ENCODE results near the gene TAGLN3. TPM values are rescaled to one million over a fixed set of nuclear protein-coding genes. Genes with fewer than 3 reads are reported as not detected.

Gene TAGLN3
- polyA plus RNA-seq, 1 of the 3 experiments (the other 2 are of a cell fraction): 19.6 TPM

DNA sequence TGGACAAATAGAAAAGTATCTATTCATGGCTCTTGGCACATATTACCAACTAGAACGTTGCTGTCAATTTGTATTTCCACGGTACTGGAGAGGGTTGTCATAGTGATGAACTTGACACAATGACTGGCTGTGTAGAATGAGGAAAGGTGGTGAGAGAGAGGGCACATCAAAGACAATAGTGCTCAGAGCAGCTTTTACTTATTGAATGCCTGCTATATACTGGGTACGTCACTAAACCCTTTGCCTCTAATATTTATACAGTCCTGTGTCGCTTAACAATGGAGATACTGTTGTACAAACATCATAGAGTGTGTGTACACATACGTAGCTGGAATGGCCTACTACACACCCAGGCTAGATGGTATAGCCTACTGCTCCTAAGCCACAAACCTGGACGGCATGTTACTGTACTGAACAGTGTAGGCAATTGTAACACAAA is 44.1 kb downstream of the TAGLN3 start (continued):
- TF ChIP-seq, protein P1, sequence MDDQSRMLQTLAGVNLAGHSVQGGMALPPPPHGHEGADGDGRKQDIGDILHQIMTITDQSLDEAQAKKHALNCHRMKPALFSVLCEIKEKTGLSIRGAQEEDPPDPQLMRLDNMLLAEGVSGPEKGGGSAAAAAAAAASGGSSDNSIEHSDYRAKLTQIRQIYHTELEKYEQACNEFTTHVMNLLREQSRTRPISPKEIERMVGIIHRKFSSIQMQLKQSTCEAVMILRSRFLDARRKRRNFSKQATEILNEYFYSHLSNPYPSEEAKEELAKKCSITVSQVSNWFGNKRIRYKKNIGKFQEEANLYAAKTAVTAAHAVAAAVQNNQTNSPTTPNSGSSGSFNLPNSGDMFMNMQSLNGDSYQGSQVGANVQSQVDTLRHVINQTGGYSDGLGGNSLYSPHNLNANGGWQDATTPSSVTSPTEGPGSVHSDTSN (IDR thresholded peaks at IDR 0.05): no peak

DNA sequence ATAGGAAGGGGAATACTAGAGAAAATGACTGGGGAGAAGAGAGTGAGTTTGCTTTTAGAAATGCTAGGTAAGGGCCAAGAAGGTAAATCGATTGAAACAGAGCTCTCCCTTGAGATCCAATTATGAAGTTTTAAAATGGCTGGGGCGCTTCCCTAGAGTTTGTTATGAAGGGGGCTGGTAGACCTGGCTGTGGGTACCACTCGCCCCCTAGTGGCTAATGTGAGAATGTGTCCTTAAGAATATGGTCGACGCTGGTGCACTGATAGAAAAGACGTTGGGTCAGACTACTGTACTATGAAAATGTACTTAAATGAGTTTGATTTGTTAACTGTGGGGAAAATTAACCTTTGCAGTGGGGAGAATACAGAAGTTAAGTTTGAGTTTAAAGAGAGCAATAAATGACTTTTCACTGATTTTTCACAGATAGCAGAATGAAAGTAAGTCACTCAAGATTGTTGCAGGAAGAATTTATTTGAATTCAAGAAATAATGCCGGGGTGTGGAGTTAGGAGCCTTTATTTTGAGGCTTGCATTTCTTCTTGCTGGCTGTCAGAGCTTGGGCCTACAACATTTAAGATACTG is 45.0 kb downstream of the TAGLN3 start:
- 0 out of 2 replicates have a peak overlapping the region, but pooled peaks have one; percentile 12 for H3K9ac ChIP-seq
- no peaks in the 10 kb centered on the region for H3F3A ChIP-seq (replicated peaks; ENCODE audit: insufficient read depth)
- no peaks in the 10 kb centered on the region for H3K27me3 ChIP-seq (ENCODE audit: insufficient read depth)
- no peaks in the 10 kb centered on the region for H3K9me2 ChIP-seq
- H3K79me2 ChIP-seq (ENCODE audit: insufficient read depth): no peaks in the 10 kb centered on the region
- no peaks in the 10 kb centered on the region for H3K36me3 ChIP-seq (replicated peaks in 1 of 2; ENCODE audit: control insufficient read depth in 1 of 2, insufficient read depth in 2 of 2, low read length in 1 of 2)
- peak overlapping the region; percentile 86 for H2AFZ ChIP-seq (ENCODE audit: low read depth)
- no peaks in the 10 kb centered on the region for H3K9me3 ChIP-seq
- WGBS (ENCODE audit: low lambda C conversion rate): 2% methylated on average over 7 of the region's 7 CpGs
- POLR2A ChIA-PET: no interaction called here
- no peaks in the 10 kb centered on the region for H3K4me1 ChIP-seq (ENCODE audit: control insufficient read depth in 1 of 2, insufficient read depth in 2 of 2, low read depth in 1 of 2, low read length in 1 of 2)
- DNase-seq: peak; percentile 69
- peak overlapping the region in 1 of 2 experiments; percentile 54; a peak in 1 of 4 replicates for H3K4me3 ChIP-seq (ENCODE audit: low read depth in 2 of 2, low read length in 1 of 2)
- peak overlapping the region; percentile 44; the same call in 1 of the 2 replicates for H3K4me2 ChIP-seq
- CTCF ChIA-PET: interaction anchor here (0.6 to 7.4 kb wide), 41 partner anchors 9 to 1248 kb away, joined by 3 to 76 read pairs (median 4); partner anchors contain the start of genes ABHD10 and TMPRSS7
- H3K27ac ChIP-seq (ENCODE audit: low read depth in 2 of 2, low read length in 1 of 2): no peak overlapping the region
- H4K20me1 ChIP-seq (ENCODE audit: insufficient read depth): no peaks in the 10 kb centered on the region
- TF ChIP-seq TCF12 (IDR thresholded peaks at IDR 0.05) (no peak), RCOR1 (IDR thresholded peaks at IDR 0.05; ENCODE audit: low read length) (no peak), TAF1 (IDR thresholded peaks at IDR 0.05; ENCODE audit: borderline replicate concordance, low read depth, low read length) (peak; percentile 34; the same call in 1 of the 2 replicates), MEF2A (IDR thresholded peaks at IDR 0.05; ENCODE audit: borderline replicate concordance, low read depth) (no peak), RFX5 (IDR thresholded peaks at IDR 0.05; ENCODE audit: low read length) (no peak), FOXJ3 (CRISPR knock-in tag; IDR thresholded peaks at IDR 0.05) (no peak), JUND (IDR thresholded peaks at IDR 0.05) (no peak), EP300 (IDR thresholded peaks at IDR 0.05; ENCODE audit: borderline replicate concordance in 1 of 2, low read depth in 1 of 2, low read length in 1 of 2) (no peak), ELF1 (IDR thresholded peaks at IDR 0.05) (no peak), GABPA (IDR thresholded peaks at IDR 0.05; ENCODE audit: low read depth) (no peak), NRF1 (IDR thresholded peaks at IDR 0.05; ENCODE audit: low read depth, low read length) (no peak), POLR2AphosphoS5 (IDR thresholded peaks at IDR 0.05; ENCODE audit: low read depth, low read length) (no peak), SMC3 (IDR thresholded peaks at IDR 0.05; ENCODE audit: low read depth, low read length) (peak; percentile 76), TEAD4 (IDR thresholded peaks at IDR 0.05; ENCODE audit: borderline replicate concordance, insufficient read depth) (peak; percentile 12; the same call in 1 of the 2 replicates), CHD2 (IDR thresholded peaks at IDR 0.05; ENCODE audit: low read length, partially characterized antibody) (no peak), EZH2phosphoT487 (IDR thresholded peaks at IDR 0.05; ENCODE audit: borderline replicate concordance, low read depth) (no peak), RXRA (IDR thresholded peaks at IDR 0.05; ENCODE audit: borderline replicate concordance, low read depth) (no peak), RAD21 (IDR thresholded peaks at IDR 0.05; ENCODE audit: low read length) (peak; percentile 89), NFIC (IDR thresholded peaks at IDR 0.05; ENCODE audit: borderline replicate concordance) (no peak), FOXM1 (IDR thresholded peaks at IDR 0.05; ENCODE audit: low read depth) (no peak), FOSL2 (IDR thresholded peaks at IDR 0.05; ENCODE audit: borderline replicate concordance, low read depth) (no peak), MXI1 (IDR thresholded peaks at IDR 0.05; ENCODE audit: low read depth, low read length) (no peak)
- TF ChIP-seq, protein P2, sequence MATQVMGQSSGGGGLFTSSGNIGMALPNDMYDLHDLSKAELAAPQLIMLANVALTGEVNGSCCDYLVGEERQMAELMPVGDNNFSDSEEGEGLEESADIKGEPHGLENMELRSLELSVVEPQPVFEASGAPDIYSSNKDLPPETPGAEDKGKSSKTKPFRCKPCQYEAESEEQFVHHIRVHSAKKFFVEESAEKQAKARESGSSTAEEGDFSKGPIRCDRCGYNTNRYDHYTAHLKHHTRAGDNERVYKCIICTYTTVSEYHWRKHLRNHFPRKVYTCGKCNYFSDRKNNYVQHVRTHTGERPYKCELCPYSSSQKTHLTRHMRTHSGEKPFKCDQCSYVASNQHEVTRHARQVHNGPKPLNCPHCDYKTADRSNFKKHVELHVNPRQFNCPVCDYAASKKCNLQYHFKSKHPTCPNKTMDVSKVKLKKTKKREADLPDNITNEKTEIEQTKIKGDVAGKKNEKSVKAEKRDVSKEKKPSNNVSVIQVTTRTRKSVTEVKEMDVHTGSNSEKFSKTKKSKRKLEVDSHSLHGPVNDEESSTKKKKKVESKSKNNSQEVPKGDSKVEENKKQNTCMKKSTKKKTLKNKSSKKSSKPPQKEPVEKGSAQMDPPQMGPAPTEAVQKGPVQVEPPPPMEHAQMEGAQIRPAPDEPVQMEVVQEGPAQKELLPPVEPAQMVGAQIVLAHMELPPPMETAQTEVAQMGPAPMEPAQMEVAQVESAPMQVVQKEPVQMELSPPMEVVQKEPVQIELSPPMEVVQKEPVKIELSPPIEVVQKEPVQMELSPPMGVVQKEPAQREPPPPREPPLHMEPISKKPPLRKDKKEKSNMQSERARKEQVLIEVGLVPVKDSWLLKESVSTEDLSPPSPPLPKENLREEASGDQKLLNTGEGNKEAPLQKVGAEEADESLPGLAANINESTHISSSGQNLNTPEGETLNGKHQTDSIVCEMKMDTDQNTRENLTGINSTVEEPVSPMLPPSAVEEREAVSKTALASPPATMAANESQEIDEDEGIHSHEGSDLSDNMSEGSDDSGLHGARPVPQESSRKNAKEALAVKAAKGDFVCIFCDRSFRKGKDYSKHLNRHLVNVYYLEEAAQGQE (IDR thresholded peaks at IDR 0.05; ENCODE audit: low read depth, low read length): no peak
- TF ChIP-seq, protein P3, sequence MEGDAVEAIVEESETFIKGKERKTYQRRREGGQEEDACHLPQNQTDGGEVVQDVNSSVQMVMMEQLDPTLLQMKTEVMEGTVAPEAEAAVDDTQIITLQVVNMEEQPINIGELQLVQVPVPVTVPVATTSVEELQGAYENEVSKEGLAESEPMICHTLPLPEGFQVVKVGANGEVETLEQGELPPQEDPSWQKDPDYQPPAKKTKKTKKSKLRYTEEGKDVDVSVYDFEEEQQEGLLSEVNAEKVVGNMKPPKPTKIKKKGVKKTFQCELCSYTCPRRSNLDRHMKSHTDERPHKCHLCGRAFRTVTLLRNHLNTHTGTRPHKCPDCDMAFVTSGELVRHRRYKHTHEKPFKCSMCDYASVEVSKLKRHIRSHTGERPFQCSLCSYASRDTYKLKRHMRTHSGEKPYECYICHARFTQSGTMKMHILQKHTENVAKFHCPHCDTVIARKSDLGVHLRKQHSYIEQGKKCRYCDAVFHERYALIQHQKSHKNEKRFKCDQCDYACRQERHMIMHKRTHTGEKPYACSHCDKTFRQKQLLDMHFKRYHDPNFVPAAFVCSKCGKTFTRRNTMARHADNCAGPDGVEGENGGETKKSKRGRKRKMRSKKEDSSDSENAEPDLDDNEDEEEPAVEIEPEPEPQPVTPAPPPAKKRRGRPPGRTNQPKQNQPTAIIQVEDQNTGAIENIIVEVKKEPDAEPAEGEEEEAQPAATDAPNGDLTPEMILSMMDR (IDR thresholded peaks at IDR 0.05): peak; percentile 96

All from SK-N-SH (cell line).